ENCODE results near the gene MORF4L1. TPM values are rescaled to one million over a fixed set of nuclear protein-coding genes. Genes with fewer than 3 reads are reported as not detected.

Gene MORF4L1
- total RNA-seq, 1 donor = 480 TPM

GRCh38 chr15:78933823-78934654 is 61.3 kb downstream of the MORF4L1 start:
- no peak for DNase-seq (ENCODE audit: low read depth)
- no peak overlapping the region for H3K4me3 ChIP-seq (ENCODE audit: low read depth, low read length)
- no peak for TF ChIP-seq CTCF (IDR thresholded peaks at IDR 0.05; ENCODE audit: insufficient read depth, low read depth, low read length)

GRCh38 chr15:78934655-78935023 is 61.9 kb downstream of the MORF4L1 start:
- TF ChIP-seq CTCF (IDR thresholded peaks at IDR 0.05; ENCODE audit: insufficient read depth, low read depth, low read length) = no peak
- DNase-seq (ENCODE audit: low read depth) = no peak
- no peak overlapping the region for H3K4me3 ChIP-seq (ENCODE audit: low read depth, low read length)

GRCh38 chr15:78937132-78937739 is 64.5 kb downstream of the MORF4L1 start:
- peak; percentile 43 for DNase-seq (ENCODE audit: low read depth)

GRCh38 chr15:78938658-78939488 is 66.2 kb downstream of the MORF4L1 start:
- H3K4me3 ChIP-seq (ENCODE audit: low read depth, low read length) = no peak overlapping the region
- no peak for DNase-seq (ENCODE audit: low read depth)
- no peak for TF ChIP-seq CTCF (IDR thresholded peaks at IDR 0.05; ENCODE audit: insufficient read depth, low read depth, low read length)

More at GRCh38 chr15:78937132-78937739, 64.5 kb downstream of the MORF4L1 start:
- no peak overlapping the region for H3K4me3 ChIP-seq (ENCODE audit: low read depth, low read length)
- TF ChIP-seq CTCF (IDR thresholded peaks at IDR 0.05; ENCODE audit: insufficient read depth, low read depth, low read length) = no peak

- H3K4me3 ChIP-seq (ENCODE audit: low read depth, low read length) = no peak overlapping the region
- DNase-seq (ENCODE audit: low read depth) = no peak
- TF ChIP-seq CTCF (IDR thresholded peaks at IDR 0.05; ENCODE audit: insufficient read depth, low read depth, low read length) = no peak
Measured at GRCh38 chr15:78942741-78943140, 70.1 kb downstream of the MORF4L1 start.

GRCh38 chr15:78943692-78944091 is 71.0 kb downstream of the MORF4L1 start:
- DNase-seq (ENCODE audit: low read depth) = no peak
- no peak overlapping the region for H3K4me3 ChIP-seq (ENCODE audit: low read depth, low read length)
- TF ChIP-seq CTCF (IDR thresholded peaks at IDR 0.05; ENCODE audit: insufficient read depth, low read depth, low read length) = no peak
